ENCODE results near the gene DTWD2.

The DTWD2 gene, protein sequence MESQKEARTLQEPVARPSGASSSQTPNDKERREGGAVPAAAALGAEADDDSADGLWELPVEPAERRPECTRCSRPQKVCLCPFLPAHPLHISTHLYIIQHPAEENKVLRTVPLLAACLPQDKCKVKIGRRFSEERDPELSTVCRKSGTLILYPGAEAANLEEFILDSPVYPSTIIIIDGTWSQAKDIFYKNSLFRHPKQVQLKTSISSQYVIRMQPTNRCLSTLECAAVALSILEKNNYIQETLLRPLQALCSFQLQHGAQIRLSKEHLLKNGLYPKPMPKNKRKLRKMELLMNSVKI

DNA sequence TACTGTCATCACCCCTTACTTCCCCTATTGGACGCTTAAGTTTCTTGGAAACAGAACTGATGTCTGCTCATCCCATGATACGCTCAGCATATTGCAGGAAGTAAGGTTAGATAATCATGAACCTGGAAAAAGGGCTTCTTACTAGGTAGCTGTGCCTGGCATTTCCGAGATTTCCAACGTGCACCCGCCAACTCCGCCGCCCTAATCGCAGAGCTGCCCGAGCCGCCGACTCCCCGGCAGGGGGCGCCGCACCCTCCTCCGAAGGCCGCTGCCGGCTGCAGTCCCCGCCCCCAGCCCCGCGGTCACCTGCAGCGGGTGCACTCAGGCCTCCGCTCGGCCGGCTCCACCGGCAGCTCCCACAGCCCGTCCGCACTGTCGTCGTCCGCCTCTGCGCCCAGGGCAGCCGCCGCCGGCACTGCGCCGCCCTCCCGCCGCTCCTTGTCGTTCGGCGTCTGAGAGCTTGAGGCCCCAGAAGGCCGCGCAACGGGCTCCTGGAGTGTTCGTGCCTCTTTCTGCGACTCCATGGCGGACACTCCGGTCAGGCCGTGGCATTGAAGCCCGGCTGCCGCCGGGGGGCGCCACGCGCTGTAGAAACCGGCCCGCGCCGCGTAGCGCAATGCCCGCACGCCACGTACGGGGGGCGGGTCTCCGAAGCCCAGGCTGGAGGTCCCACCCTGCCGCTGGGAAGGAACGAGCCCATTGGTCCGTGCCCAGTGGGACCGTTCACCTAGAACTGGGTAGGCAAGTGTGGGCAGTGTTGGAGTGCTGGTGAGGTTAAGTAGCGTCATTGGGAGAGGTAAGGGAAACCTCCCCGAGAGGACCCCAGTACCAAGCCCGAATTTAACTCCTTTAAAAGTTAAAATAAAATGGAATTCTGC is at the start of gene DTWD2:
Gene DTWD2 (minus strand): TSS at position 560 of the 878 bp plus-strand sequence. CDS start 36 bp downstream, at position 524.
- DNase-seq: peak; percentile 64 to 99 (median 94)

DNA sequence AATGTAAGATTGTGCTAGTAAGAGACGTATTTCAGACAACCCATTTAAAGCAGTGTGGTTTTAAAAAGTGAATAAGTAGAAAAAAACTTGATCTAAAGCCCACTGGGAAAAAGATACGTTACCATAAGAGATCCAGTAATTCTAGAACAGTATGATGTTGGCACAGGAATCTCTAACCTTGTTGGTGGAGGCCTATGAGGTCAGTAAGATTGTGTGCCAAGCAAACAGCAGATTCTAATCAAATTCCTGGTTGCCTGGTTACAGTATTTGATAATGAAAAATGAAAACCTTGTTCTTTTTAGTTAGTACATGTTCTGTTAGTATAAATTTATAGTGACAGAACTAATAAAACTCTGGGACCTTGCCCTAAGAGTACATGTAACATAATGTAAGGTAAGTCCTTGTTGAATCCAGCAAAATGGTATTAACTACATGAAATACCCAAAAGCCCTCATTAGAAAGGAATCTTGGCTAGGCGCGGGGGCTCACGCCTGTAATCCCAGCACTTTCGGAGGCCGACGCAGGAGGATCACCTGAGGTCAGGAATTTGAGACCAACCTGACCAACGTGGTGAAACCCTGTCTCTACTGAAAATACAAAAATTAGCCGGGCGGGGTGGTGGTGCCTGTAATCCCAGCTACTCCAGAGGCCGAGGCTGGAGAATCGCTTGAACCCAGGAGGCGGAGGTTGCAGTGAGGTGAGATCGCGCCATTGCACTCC is 49.3 kb upstream of the DTWD2 start:
- no peak for DNase-seq

DNA sequence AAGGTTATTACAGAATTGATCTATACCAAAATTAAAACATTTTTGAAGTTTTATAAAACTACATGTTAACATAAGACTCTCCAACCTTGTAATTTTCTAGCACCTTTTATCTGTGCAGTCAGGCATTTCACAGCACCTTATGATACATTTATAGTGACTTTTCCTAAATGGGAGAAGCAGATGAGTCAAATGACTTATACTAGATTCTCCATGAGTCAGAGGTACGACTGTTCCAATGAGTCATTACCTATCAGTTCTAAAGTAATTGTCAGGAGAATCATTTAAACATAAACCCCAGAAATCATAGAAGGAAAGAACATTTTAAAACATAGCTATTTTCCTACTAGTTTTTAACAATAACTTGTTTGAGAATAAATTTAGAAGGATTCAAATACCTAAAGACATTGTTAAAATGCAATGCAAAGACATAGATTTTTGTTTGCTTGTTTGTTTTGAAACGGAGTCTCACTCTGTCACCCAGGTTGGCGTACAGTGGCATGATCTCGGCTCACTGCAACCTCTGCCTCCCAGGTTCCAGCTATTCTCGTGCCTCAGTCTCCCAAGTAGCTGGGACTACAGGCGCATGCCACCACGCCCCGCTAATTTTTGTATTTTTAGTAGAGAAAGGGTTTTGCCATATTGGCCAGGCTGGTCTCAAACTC is 47.9 kb upstream of the DTWD2 start:
- no peak for DNase-seq

DNA sequence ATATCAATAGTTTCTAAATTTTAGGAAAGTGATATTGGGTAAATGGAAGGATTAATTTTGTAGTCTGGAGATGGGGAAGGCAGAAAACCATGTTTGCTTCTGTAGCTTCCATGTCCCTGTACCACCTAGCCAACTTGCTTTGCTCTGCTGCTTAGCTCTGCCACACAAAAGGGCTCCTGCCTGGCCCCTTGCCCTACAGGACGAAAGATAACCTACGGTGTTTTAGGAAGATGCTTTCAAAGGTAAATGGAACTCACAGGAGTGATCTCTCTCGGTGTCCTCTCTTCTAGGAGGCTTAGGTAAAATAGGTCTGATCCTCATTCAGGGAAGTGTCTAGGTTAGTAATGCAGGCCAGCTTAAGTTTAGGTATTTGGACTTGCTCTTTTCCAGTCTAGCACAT is 44.8 kb upstream of the DTWD2 start:
- DNase-seq: no peak

DNA sequence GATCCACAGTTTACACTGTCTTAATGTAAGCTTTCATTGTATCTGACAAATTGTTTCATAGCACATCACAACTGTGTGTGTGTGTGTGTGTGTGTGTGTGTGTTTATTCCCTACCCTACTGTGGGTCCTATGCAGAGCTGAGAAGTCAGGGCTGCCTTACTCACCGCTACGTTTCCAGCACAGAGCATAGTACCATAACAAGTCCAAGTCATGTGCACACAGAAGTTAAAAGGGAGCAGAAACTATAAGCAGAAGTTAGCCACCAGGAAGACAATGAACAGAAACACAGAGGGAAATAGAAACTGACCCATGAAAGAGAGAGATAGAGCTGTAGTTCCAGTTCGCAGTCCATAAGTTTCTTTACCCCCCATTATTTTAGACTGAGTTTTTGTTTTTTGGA is 44.3 kb upstream of the DTWD2 start:
- DNase-seq: no peak

DNA sequence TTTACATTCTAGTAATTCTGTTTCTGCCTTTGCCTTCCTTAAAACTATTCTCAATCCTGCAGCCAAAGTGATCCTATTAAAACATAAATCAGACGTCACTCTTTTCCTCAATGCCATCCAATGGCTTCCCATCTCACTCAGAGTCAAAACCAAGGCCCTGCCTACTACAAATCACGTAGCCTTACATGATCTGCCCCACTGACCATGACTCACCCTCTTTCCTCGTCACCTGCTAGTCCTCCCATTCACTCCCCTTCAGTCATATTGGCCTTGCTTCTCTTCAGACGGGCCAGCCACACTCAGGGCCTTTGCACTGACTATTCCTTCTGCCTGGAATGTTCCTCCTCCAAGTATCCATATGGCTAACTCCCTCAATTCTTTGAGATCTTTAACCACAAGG is 43.6 kb upstream of the DTWD2 start:
- DNase-seq: no peak

DNA sequence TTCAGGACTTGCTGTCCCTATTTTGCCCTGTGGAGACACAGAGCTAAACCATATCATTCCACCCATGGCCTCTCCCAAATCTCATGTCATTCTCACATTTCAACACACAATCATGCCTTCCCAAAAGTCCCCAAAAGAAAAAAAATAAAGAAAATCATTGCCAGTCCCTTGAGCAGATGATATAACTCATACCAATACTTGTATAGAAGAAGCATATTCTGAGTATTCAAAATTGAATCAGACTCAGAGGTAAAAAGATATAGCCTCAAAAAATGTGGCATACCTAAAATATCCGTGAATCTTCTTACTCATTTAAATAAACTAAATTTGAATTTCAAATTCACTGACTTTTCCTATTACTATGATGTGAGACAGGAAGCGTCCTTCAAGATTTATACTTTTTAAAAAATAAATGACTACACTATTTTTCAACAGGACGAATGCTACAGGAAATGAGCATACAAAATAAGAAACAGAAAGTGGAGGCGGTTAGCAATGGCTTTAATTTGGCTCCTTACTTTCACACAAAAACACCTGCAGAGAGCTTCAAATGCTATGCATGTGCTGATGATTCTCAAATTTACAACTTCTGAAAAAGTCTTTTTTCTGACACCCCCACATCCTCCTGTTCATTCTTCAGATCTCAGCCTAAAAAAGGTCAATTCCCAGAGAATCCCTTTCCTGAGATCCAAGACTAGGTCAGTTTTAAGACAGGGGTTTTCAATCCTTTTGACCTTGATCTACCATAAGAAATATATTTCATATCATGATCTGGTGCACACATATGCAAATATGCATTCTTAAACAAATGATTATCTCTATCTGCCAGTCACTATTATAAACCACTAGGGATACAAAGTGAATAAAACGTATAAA is 42.9 kb upstream of the DTWD2 start:
- DNase-seq: no peak

DNA sequence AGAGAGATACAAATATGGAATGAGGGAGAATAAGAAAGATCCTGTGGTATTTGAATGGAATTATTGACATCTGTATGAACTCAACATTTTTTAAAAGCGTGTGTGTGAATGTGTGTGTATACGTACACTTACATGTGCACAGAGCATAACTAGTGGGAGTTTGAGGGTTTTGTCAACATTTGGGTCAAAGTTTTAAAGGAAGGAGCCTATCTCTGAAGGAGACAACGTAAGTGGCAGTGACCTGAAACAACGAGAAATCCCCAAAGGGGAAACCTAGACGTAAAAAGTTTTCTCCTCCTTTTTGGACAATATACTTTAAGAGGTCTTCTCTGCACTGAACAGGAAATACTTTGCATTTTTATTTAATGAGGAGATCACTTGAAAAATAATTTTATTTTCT is 40.2 kb upstream of the DTWD2 start:
- DNase-seq: no peak

DNA sequence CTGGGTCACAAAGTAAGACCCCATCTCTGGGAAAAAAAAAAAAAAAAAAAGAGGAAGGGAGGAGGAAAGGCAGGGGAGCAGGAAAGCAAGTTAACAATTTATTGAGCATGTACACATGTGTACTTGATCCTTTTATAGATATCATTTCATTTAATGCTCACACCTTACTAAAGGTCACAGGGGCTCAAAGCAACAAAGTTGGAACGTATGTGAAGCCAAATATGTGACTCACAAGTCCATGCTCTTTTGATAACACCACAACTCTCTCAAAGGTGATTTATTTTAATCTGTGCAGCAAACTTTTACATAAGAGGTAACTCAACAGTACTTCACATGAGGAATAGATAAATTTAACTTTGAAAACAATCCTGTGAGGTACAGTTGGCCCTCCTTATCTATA is 34.4 kb upstream of the DTWD2 start:
- DNase-seq: no peak

DNA sequence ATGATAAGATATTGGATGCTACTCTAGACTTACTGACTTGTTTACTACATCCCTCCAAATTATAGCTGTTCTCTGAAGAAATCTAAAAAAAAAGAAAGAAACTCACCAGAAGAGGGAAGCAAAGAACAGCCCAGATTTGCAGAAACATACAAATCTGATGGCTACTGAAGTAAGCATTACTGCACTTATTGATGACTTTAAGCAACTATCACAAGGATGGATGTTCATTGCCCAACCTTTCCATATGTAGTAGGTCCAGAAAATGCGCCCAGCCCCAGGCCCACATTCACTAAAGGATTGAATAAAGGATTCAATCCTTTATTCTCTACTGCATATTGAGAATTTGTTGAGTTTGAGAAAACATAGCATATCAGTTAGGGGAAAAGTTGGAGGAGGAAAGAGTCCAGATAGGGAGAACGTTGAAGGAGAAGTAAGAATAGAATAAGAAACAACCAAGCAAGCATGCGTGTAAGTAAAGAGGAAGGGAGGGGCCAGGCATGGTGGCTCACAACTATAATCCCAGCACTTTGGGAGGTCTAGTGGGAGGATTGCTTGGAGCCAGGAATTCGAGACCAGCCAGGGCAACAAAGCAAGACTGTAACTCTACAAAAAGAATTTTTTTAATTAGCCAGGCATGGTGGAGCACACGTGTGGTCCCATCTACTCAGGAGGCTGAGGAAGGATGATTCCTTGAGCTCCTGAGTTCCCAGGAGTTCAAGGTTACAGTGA is 33.8 kb upstream of the DTWD2 start:
- no peak for DNase-seq

DNA sequence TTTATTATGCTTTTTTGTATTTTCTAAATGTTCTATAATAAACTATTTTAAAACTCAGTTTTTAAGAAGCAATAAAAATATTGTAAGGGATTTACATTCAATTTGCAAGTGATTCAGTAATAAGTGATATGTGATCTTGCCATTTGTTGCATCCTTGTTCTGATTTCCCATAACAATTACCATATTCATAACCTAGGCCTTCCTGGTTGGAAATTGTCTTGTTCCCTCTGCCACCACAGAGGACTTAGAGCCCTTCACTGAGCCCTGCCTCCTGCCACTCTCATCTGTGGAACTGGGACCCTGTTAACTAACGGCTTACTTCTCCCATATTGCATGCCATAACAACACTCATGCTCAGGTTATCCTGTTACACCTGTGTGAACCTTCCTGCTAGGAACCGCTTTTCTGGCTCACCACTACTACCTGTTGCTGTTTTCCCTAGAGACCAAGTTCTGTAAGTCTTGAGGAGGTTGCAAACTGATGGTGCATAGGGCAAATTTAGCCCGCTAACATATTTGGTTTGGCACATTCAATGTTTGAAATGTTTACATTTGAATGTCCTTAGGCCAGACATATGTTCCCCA is 32.9 kb upstream of the DTWD2 start:
- DNase-seq: no peak

DNA sequence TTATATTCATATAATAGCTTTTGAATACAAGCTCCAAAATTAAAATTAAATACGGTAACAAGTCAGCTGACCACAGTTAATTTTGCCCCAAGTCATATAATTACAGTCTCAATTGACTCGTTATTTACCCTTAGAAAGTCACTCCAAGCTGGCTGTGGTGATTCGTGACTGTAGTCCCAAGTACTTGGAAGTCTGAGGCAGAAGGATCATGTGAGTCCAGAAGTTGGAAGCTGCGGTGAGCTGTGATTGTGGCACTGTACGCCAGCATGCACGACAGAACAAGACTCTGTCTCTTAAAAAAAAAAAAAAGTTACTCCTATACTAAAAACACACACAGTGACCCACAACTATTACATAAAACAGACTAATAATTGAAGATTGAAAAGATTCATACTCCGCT is 31.6 kb upstream of the DTWD2 start:
- peak in 3 of 56 donors; percentile 1 to 6 (median 1) for DNase-seq

DNA sequence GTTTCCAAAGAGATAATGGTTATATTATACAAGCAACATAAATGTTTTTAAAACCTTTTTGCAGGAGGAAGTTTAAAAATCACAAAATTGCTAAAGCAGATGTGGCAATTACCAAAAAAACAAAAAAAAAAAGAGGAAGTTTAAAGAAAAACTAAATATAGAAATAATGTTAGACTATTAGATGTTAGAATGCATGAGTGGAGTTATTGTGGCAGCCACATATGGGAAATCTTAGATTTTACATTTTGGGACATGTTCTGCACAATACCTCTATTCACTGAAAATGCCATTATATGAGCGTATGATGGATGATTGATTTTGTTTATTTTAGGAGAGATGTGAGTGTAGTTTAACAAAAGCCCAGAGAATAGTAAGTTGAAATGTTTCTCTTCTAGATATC is 31.2 kb upstream of the DTWD2 start:
- no peak for DNase-seq

DNA sequence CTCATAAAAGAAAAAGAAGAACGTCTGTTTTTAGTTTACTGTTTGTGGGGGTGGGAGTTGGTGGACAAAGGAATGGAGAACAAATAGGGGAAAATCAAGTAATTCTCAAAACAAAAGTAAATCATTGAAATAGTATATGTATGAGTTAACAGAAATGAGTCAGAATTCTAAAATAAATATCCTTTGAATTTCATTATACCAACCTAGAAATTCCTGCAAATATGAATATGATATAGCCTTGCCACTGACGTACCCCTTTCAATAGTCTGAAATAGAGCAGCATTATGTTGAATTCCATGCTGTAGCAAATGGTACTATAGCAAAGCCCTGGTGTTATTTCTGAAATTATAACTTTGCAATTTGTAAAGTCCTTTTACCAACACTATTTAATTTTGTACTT is 29.6 kb upstream of the DTWD2 start:
- DNase-seq: no peak

DNA sequence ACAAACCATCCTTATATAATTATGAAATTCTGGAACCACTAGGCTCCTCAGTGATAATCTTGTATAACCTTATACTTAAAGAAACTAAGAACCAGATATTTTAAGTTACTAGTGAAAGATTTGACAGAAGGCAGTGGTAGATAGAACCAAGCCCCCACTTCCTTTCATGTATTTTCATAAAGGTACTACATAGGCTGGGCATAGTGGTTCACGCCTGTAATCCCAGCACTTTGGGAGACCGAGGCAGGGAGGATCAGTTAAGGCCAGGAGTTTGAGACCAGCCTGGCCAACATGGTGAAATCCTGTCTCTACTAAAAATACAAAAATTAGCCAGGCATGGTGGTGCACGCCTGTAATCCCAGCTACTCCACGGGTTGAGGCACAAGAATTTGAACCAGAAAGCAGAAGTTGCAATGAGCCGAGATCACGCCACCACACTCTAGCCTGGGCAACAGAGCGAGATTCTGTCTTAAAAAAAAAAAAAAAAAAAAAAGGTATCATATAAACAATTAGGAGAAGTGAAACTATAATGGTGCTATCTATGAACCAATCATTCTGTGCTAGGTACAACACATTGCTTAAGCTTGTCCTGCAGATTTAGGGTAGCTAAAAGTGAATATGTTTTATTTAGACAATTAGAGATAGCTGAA is 27.9 kb upstream of the DTWD2 start:
- DNase-seq: no peak

DNA sequence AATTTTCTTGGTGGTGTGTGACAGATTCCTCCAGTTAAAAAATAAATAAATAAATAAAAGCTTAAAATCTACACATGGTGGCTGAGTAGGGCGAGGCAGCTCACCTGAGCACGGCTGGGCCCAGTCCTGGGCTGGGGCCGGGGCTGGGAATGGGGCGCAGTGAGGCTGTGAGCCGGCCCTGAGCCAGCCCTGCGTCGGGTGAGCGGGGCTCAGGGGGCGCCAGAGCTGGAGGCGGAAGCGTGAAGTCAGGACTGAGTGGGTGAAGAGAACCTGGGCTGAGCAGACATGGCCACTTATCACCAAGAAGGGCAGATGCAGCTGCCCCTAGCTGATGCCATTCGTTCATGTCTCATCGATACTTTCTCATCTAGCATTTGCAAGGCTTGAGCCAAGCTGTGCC is 22.8 kb upstream of the DTWD2 start:
- no peak for DNase-seq

DNA sequence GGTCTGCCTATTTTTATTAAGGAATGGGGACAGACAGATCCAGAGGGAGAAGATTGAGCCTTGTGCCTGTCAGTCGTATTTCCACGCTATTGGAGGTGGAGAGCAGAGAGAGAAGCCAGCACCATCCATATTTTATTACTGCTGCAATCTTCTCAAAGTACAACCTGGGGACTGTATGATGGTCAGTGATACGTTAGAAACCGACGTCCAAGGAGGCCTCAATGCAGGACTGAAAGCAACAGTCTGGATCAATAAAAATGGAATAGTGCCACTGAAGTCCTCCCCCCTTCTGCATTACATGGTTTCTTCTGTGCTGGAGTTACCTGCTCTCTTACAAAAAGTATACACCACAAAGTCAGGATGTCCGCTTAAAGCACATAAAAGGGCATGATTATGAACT is 21.9 kb upstream of the DTWD2 start:
- no peak for DNase-seq

DNA sequence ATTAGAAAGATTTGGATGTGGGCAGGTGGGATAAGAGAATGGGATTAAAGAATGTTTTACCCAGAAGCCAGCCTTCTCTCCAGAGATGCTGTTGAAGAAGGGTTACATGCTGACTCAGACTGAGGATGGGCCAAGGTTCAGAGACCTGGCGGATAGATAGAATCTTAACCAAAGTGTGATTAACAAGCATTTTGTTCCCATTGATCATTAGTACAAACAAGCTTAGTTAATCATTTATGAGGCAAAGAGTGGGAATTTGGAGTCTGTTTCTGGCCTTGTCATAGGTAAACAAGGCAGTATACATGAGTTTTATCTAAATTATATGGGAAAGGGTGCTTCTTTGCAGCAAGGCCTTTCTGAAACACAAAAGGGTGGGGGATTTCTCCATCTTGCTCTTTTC is 20.8 kb upstream of the DTWD2 start:
- no peak for DNase-seq

DNA sequence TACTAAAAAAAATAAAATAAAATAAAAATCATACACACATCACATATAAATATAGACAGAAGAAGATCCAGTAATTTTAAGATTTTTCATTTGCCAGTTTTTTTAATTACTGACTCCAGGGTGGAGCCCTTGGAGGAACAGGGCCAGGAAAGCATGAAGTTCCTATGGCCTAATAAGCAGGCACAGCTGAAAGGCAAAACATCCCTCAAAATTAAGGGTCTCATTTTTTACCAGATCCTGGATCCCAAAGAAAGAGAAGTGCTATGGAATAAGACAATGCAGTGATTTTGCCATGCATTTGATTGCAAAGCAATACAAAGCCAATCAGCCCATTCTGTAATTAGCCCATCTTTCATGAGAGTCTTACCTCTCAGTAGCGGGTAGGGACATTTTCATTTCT is 11.3 kb upstream of the DTWD2 start:
- no peak for DNase-seq

Measured in nucleus accumbens (tissue), 56 donors.